HG02610 (cell line): ENCODE results near the gene ERAP2.
"Not testable (repeated sequence)": the region's sequence is repeated elsewhere in the genome, so short reads cannot be mapped to it uniquely, and the experiment has no call there.

Experiments used
- ATAC-seq: cut with Tn5 transposase; IDR thresholded peaks from one replicate; pipeline ENCODE4 v1.9.1; 2021; ENCODE audit warnings: mild to moderate bottlenecking, moderate library complexity; ENCODE audit not compliant: unreplicated experiment

The ERAP2 gene

GRCh38 chr5:96861076-96861475, 15.2 kb upstream of the ERAP2 start:
- peak; percentile 55 for ATAC-seq

DNA sequence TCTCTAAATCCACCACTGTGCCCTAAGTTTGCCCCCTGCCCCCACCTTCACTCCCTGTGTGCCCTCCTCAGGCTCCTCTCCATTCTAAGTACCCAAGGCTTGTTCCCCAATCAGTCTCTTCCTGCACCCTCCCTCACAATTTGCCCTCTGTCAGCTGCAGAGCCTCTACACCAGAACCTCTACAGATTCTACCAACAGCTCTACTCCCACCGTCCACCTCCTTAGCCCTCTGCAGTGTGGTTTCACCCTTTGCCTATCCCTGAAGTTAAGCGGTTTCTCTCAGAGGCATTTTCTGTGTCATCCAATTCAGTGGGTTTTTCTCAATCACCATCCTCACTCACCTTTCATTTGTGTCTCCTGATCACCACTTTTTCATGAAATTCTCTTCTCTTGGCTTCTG, 13.2 kb upstream of the ERAP2 start:
- ATAC-seq = no peak

DNA sequence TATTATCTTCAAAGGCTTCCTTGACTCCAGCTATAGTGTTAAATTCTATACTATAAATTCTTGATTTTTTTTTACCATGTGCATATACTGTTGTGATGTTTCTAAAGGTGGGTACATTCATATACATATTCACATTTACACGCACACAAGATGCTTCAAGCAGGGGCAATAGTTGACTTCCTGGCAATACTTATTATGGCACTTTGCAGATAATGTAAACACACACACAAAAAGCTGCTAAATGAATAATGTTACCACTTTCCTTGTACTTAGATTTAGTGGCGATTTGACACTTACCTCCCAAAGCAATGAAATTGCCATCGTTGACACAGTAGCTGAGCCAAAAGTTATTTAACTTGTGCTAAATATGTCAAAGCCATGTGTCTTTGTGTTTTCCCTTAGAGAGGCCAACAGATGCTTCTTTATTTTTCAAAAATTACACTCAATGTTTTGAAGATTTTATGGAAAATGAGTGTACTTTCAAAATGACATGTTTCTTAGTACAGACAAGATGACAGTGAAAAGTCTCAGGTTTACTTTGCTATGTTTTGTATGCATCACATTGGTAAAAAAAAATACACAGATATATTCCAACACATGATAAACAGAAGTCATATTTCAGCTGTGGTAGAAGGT, 12.2 kb upstream of the ERAP2 start:
- ATAC-seq = no peak

GRCh38 chr5:96864922-96865530, 11.3 kb upstream of the ERAP2 start:
- ATAC-seq = no peak

GRCh38 chr5:96868603-96869371, 7.5 kb upstream of the ERAP2 start:
- peak; percentile 74 for ATAC-seq

DNA sequence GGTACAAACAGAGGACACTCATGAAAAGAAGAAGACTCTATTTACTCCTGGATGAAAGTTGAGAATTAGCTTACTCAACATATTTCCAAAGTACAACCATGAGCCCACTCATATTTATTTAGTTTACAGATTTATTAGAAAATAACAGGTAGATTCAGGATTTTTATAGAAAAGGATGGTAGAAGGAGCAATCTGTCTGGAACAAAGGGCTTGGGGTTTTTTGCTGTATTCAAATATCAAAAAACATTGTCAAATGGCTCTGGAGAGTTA, 7.0 kb upstream of the ERAP2 start:
- no peak for ATAC-seq

GRCh38 chr5:96870094-96871026, 5.9 kb upstream of the ERAP2 start:
- peak; percentile 85 for ATAC-seq

DNA sequence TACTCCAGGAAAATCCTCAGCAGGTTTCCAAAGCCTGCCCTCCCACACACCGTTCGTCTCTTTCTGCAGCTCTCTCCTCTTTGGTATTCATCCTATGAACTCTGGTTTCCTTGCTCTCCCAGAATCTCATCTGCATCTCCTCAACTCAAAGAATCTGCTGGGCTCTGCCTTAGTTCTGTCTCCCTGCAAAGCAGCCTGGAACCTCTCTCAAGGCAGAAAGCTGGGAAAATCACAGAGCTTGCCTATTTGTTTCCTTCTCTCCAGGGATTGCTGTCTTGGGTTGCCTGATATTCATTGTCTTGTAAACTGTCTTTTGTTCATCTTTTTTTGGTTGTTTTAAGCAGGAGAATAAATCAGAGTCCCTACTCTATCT, 5.3 kb upstream of the ERAP2 start:
- no peak for ATAC-seq

DNA sequence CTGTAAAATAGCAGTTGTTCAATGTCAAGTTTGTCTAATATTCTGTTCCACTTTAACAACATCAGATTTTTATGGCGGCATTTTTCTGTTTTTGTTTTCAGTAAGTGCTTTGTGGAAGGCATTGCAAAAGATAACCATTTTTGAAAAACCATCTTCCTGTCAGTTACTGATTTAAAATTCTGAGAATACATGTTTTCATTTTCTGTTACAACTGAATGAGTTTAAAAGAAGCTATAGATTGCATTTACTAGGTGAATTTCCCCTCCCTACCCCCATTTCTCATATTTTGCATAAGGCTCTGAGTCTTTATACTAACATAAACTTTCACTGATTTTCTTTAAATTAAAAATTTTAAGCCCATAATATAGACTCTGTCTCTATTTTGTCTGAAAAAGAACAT, 4.6 kb upstream of the ERAP2 start:
- ATAC-seq = no peak

GRCh38 chr5:96873449-96873848, 2.9 kb upstream of the ERAP2 start:
- no peak for ATAC-seq

DNA sequence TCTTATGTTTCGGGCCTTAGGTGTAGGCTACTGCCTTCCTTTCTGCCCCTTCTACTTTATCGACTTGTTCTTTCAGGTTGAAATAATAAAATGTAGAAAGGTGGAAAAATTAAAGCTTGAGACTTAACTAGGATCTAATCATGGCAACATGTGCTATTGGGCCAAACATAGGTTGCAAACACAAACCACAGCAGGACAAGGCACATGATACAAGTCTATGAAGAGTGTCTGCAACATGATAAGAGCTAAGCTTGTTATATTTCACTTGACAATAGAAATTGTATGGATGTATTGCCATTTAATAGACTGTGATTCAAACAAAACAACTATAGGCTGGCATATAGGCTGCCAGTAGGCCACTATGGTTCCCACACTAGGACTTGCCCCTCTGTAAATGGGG, 1.7 kb upstream of the ERAP2 start:
- ATAC-seq = no peak

- ATAC-seq = no peak
Observed at GRCh38 chr5:96875791-96876291, 459 bp upstream of the ERAP2 start.

DNA sequence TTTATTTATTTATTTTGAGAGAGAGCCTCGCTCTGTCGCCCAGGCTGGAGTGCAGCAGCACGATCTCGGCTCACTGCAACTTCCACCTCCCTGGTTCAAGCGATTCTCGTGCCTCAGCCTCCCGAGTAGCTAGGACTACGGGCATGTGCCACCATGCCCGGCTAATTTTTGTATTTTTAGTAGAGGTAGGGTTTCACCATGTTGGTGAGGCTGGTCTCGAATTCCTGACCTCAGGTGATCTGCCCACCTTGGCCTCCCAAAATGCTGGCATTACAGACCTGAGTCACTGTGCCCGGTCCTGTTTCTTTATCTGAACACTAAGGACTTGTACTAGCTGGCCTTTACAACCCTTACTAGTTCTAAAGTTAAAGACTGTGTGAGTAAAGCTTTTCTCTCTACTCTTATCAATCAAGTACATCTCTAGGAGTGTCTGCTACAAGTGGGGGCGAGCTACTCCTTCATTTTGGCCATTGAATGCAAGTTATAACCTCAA, 723 bp downstream of the ERAP2 start:
- ATAC-seq = not testable (repeated sequence)

DNA sequence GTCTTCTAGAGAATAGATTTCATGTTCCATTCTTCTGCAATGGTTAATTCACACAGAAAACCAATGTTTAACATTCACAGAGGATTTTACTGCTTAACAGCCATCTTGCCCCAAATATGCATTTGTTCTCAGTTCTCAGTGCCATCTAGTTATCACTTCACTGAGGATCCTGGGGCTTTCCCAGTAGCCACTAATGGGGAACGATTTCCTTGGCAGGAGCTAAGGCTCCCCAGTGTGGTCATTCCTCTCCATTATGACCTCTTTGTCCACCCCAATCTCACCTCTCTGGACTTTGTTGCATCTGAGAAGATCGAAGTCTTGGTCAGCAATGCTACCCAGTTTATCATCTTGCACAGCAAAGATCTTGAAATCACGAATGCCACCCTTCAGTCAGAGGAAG, 3.4 kb downstream of the ERAP2 start:
- ATAC-seq = no peak

- no peak for ATAC-seq
Observed at GRCh38 chr5:96880444-96881164, 4.3 kb downstream of the ERAP2 start.

DNA sequence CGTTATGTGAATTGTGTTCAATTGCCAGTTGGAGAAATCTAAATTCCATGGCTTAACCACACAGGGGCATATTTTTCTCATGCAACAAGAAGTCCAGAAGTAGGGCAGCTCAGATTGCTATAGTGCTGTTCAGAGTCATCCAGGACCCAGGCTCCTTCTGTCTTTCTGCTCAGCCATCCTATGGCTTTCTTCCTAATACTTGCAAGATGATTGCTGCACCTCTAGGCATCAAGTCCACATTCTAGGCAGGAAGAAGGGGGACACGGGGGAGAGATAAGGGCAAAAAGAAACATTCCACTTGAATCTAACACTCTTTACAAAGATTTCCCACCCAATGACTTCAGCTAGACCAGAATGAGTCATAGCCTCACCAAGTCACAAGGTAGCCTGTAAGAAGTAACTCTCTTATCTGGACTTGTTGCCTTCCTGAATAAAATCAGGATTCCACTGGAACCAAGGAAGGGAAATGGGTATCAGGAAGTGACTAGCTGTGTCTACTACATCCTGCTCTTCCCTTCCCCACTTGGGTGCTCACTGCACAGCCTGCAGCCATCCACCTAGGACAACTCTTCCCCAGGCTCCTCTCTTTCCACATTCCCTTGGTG, 5.3 kb downstream of the ERAP2 start:
- ATAC-seq = peak; percentile 26

DNA sequence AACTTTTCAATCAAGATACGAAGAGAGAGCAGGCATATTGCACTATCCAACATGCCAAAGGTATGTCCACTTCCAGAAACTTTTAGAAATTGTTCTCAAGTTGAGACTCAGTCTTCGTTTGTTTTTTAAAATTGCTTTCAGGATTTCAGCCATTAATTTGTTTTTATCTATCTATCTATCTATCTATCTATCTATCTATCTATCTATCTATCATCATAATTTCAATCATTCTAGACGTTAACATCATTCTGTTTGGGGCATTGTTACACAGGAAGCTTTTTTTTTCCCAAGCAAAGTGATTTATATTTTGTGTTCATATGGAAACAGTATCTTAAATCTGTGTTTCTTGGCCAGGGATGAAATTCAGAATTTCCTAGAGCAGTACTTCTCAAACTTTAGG, 7.6 kb downstream of the ERAP2 start:
- no peak for ATAC-seq

- no peak for ATAC-seq
Observed at GRCh38 chr5:96884995-96885394, 8.7 kb downstream of the ERAP2 start.

DNA sequence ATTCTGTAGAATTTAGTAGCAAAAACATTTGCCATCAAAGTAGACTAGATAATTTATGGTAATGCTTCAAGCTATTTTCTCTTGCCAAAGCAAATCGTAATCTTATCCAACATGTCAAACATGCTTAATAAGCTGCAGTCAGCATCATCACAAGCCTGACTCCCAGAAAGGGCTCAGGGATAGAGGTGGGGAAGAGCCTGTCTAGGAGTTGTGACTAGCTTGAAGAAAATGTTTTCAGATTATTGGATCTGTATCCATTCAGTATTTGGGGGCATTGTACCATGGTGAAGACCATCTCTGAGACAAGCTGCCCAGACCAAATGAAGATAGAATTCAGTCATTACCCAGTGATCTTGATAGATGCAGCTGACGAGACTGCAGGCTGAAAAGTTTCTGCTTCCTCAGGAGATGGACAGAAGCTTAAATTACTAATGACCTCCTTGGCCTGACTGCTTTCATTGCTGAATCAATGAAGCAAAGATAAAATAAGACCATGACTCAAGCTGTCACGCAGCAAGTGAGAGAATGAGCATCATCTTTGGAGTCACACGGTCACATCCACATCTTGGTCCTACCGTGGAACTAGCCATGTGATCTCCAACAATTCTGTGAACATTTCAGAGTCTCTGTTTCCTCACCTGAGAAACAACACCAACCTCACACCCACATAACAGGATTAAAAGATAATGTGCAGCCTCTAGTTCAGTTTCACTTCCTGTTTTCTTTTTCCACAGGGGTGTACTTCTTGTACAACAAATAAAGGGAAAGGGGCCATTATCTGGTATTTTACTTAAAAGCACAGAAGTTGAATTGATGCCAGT, 9.4 kb downstream of the ERAP2 start:
- peak; percentile 87 for ATAC-seq
